Measurements from ENCODE around the gene MID1. TPM values are rescaled to one million over a fixed set of nuclear protein-coding genes. Genes with fewer than 3 reads are reported as not detected.

The MID1 gene
- total RNA-seq, 2 donors from 2014 or later = 38.3 to 44.9 TPM

DNA sequence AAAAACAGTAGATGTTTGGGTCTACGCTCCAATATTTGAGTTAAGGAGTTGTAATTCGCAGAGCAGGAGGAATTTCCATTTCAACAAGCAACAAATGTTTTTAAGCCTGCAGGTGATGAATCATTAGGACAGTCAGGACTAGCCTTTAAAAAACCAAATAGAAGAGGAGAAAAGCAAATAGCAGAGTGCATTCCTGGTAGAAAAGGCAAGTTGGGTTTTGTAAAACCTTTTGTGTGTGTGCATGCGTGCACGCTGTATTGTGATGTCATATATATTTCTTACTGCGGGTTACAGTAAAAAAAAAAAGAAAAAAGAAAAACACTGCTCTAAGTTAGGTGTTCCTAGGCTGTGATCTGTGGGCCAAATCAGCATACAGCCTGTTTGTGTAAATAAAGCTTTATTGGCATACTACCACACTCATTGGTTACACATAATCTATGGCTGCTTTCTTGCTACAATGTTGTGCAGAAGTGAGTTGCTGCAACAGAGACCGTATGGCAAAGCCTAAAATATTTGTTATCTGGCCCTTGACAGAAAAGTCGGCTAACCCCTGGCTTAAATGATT, 135.6 kb downstream of the MID1 start:
- no peak overlapping the region for H3K27ac ChIP-seq
- H3K4me1 ChIP-seq = no peaks in the 10 kb centered on the region
- intact Hi-C loops (cut with DNase I) = no loop called here
- no peak for TF ChIP-seq CTCF (IDR thresholded peaks at IDR 0.05)
- H3K9me3 ChIP-seq = no peaks in the 10 kb centered on the region
- no peak overlapping the region for H3K4me3 ChIP-seq
- no peak for DNase-seq
- H3K27me3 ChIP-seq = no peaks in the 10 kb centered on the region
- no peaks in the 10 kb centered on the region for H3K36me3 ChIP-seq
- no peak overlapping the region for H3K9ac ChIP-seq (ENCODE audit: low read depth in 2 of 2, low read length in 2 of 2)

DNA sequence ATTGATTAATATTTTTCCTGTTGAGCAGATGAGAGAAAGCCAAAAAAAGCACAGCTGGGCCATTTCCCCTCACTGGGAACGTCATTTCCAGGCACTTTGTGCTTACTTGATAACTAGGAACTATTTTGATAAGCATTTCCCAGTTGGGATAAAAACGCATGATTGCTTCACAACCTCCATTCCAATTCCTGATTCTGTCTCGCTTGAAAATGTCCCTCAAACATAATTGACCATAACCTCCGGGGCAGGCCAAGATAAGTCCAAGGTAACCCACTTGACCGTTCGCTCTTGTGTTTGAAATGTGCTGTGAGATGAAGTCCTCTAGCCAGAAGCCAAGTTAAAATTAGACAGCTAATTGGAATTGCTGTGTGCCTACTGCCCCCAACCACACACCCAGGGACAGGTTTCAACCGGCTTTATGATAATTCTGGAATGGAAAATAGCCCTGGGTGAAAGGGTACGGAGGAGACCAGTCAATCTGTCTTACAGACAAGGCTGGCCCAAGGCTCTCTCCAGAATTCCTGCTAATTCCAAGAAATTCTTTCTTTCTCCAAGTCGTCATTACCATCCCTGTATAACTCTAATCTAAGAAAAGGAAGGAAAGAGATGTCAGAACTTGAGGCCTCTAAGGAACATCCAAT, 137.1 kb downstream of the MID1 start:
- Histone ChIP-seq H3K27me3 (no peaks in the 10 kb centered on the region), H3K9me3 (no peaks in the 10 kb centered on the region), H3K4me1 (no peaks in the 10 kb centered on the region), H3K9ac (ENCODE audit: low read depth in 2 of 2, low read length in 2 of 2) (no peak overlapping the region), H3K4me3 (no peak overlapping the region), H3K27ac (no peak overlapping the region), H3K36me3 (no peaks in the 10 kb centered on the region)
- intact Hi-C loops (cut with DNase I) = no loop called here
- no peak for DNase-seq
- TF ChIP-seq CTCF (IDR thresholded peaks at IDR 0.05) = no peak

GRCh38 chrX:10482708-10483107, 137.7 kb downstream of the MID1 start:
- Histone ChIP-seq H3K27me3 (no peaks in the 10 kb centered on the region), H3K9me3 (no peaks in the 10 kb centered on the region), H3K36me3 (no peaks in the 10 kb centered on the region), H3K27ac (no peak overlapping the region), H3K4me1 (no peaks in the 10 kb centered on the region), H3K9ac (ENCODE audit: low read depth in 2 of 2, low read length in 2 of 2) (no peak overlapping the region), H3K4me3 (no peak overlapping the region)
- no peak for DNase-seq
- TF ChIP-seq CTCF (IDR thresholded peaks at IDR 0.05) = no peak
- intact Hi-C loops (cut with DNase I) = no loop called here

DNA sequence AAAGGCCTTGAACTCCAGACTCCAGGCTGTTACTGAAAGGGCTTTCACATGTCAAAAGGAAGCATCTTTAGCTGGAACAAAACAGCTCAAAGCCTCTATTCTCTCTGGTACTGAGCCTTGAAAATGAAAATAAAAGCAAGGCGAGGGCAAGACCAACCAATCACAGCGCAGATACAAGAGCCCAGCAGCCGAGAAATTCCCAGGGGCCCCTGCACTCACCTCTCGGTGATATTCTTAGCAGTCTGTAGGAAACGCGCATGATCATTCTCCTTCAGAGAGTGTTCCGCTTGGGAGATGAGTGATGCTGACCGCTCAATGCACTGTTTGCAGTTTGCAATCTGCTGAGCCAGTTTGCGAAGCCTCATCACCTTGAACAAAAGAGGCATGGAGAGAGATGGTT, 138.1 kb downstream of the MID1 start:
- H3K36me3 ChIP-seq = no peaks in the 10 kb centered on the region
- H3K4me3 ChIP-seq = no peak overlapping the region
- no peaks in the 10 kb centered on the region for H3K27me3 ChIP-seq
- no peaks in the 10 kb centered on the region for H3K9me3 ChIP-seq
- intact Hi-C loops (cut with DNase I) = no loop called here
- no peak overlapping the region for H3K27ac ChIP-seq
- H3K4me1 ChIP-seq = no peaks in the 10 kb centered on the region
- no peak for TF ChIP-seq CTCF (IDR thresholded peaks at IDR 0.05)
- no peak overlapping the region for H3K9ac ChIP-seq (ENCODE audit: low read depth in 2 of 2, low read length in 2 of 2)
- no peak for DNase-seq

DNA sequence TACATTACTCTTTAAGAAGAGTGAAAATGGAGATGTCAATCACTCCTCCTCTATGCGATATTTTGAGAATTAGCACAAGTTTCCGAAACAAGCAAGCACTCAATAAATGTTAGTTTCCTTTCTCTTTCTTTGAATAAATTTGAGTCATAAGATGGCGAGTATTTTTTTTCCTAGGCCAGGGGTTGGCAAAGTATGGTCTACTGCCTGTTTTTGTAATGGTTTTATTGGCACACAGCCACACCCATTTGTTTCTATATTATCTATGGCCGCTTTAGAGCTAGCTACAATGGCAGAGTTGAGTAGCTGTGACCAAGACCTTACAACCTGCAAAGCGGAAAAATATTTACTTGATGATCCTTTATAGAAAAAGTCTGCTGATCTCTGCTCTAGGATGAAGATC, 139.5 kb downstream of the MID1 start:
- Histone ChIP-seq H3K27ac (no peak overlapping the region), H3K27me3 (no peaks in the 10 kb centered on the region), H3K9ac (ENCODE audit: low read depth in 2 of 2, low read length in 2 of 2) (no peak overlapping the region), H3K9me3 (no peaks in the 10 kb centered on the region), H3K4me3 (no peak overlapping the region), H3K36me3 (no peaks in the 10 kb centered on the region), H3K4me1 (no peaks in the 10 kb centered on the region)
- TF ChIP-seq CTCF (IDR thresholded peaks at IDR 0.05) = no peak
- DNase-seq = no peak
- intact Hi-C loops (cut with DNase I) = no loop called here

Data from colonic mucosa (tissue), 4 donors.